GM12878 (cell line): ENCODE data around the gene RHBG.

Source experiments
- CHD4 ChIP-seq: fragments of 200-600 bp; sonication (generic); IDR thresholded peaks from 2 replicates; pipeline ENCODE4 v1.6.1; 2016; ENCODE audit warnings: mild to moderate bottlenecking
- EZH2 ChIP-seq: IDR thresholded peaks from 2 replicates; pipeline ENCODE4 v1.6.1; 2012; ENCODE audit warnings: low read depth, mild to moderate bottlenecking, control low read depth, inconsistent platforms, low read length, borderline replicate concordance; ENCODE audit not compliant: control insufficient read depth
- NR2C2 ChIP-seq: IDR thresholded peaks from 2 replicates; pipeline ENCODE4 v1.6.1; 2011; ENCODE audit warnings: borderline replicate concordance, low read depth; ENCODE audit not compliant: control insufficient read depth, insufficient read length
- POLR2AphosphoS5 ChIP-seq: IDR thresholded peaks from 2 replicates; pipeline ENCODE4 v1.6.1; 2011; ENCODE audit warnings: mild to moderate bottlenecking, low read length, inconsistent platforms
- RAD21 ChIP-seq: IDR thresholded peaks from 2 replicates; pipeline ENCODE4 v1.6.1; 2011; ENCODE audit warnings: mild to moderate bottlenecking, low read depth, low read length, moderate library complexity; ENCODE audit not compliant: insufficient read depth
- TF ChIP-seq, protein P1 (sequence below): IDR thresholded peaks from 2 replicates; pipeline ENCODE4 v1.6.1; 2011; ENCODE audit warnings: borderline replicate concordance, low read depth, mild to moderate bottlenecking, moderate library complexity, mixed read lengths, low read length; ENCODE audit not compliant: insufficient read depth; ENCODE audit errors: extremely low read length
- TF ChIP-seq, protein P2 (sequence below): IDR thresholded peaks from 2 replicates; pipeline ENCODE4 v1.6.1; 2012; ENCODE audit warnings: low read length, inconsistent platforms

DNA sequence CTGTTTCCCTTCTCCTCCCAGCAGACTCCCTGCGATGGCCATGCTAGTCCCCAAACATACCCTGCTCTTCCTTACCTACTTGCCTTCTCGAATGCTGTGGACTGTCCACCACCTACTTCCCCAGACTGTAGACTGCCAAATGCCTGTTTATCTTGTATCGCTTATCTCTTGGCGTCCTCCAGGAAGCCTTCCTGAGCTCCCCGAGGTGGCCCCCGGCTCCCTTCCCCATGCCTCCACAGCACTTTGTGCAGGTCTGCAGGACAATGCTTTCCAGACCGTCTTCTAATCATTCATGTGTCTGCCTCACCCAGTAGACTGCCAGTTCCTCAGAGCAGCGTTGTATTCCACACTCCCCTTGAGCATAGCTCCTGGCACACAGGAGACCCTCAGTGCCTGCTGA lies 41.7 kb downstream of the RHBG start:
- TF ChIP-seq CHD4 (no peak), NR2C2 (no peak), POLR2AphosphoS5 (no peak), RAD21 (no peak), EZH2 (no peak)
- TF ChIP-seq, protein P1, sequence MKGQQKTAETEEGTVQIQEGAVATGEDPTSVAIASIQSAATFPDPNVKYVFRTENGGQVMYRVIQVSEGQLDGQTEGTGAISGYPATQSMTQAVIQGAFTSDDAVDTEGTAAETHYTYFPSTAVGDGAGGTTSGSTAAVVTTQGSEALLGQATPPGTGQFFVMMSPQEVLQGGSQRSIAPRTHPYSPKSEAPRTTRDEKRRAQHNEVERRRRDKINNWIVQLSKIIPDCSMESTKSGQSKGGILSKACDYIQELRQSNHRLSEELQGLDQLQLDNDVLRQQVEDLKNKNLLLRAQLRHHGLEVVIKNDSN: no peak
- TF ChIP-seq, protein P2, sequence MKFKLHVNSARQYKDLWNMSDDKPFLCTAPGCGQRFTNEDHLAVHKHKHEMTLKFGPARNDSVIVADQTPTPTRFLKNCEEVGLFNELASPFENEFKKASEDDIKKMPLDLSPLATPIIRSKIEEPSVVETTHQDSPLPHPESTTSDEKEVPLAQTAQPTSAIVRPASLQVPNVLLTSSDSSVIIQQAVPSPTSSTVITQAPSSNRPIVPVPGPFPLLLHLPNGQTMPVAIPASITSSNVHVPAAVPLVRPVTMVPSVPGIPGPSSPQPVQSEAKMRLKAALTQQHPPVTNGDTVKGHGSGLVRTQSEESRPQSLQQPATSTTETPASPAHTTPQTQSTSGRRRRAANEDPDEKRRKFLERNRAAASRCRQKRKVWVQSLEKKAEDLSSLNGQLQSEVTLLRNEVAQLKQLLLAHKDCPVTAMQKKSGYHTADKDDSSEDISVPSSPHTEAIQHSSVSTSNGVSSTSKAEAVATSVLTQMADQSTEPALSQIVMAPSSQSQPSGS: no peak
